ENCODE measurements around the gene C14orf93.

DNA sequence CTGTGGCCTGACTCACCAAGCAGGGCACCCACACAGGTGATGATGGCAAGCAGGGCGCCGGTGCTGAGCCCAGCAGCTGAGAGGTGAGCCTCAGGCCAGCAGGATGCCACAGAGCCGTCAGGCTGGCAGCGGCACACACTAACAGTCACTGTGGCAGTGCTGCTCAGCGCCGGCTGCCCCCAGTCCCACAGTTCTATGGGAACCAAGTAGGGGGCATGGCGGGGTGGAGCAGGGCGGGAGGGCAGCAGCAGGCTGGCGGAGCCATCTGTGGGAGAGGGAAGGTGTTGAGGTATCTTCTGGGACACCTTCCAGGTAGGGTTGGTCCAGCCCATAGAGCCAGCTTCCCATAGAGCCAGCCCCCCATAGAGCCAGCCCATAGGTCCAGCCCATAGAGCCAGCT is 39.1 kb upstream of the C14orf93 start:
- TF ChIP-seq, protein P1, sequence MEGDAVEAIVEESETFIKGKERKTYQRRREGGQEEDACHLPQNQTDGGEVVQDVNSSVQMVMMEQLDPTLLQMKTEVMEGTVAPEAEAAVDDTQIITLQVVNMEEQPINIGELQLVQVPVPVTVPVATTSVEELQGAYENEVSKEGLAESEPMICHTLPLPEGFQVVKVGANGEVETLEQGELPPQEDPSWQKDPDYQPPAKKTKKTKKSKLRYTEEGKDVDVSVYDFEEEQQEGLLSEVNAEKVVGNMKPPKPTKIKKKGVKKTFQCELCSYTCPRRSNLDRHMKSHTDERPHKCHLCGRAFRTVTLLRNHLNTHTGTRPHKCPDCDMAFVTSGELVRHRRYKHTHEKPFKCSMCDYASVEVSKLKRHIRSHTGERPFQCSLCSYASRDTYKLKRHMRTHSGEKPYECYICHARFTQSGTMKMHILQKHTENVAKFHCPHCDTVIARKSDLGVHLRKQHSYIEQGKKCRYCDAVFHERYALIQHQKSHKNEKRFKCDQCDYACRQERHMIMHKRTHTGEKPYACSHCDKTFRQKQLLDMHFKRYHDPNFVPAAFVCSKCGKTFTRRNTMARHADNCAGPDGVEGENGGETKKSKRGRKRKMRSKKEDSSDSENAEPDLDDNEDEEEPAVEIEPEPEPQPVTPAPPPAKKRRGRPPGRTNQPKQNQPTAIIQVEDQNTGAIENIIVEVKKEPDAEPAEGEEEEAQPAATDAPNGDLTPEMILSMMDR (IDR thresholded peaks at IDR 0.05), result no peak
- TF ChIP-seq EZH2 (IDR thresholded peaks at IDR 0.05; ENCODE audit: borderline replicate concordance, insufficient read depth, low read depth, low read length, poor library complexity, severe bottlenecking), result no peak
